Prostate gland (tissue), 2 donors: ENCODE data around the gene NEURL1B.
A peak's percentile ranks its signal among the peaks of the same experiment; 100 is the strongest.

Experiments
- POLR2AphosphoS5 ChIP-seq: sonication (generic); formaldehyde crosslinking; IDR thresholded peaks from one replicate; pipeline ENCODE4 v1.6.1; 2017; ENCODE audit warnings: antibody characterized with exemption
- TF ChIP-seq, protein P1 (sequence below), 4 experiments: fragments of 200-600 bp in 2 of 4; fragments of 450-650 bp in 2 of 4; sonication (generic) in 2 of 4; IDR thresholded peaks; 1 replicate in 3 of 4; 2 replicates in 1 of 4; pipeline ENCODE4 v1.5.1; 2016 to 2019; ENCODE audit warnings: antibody characterized with exemption in 4 of 4, mild to moderate bottlenecking in 2 of 4, moderate library complexity in 2 of 4

- TF ChIP-seq, protein P1, sequence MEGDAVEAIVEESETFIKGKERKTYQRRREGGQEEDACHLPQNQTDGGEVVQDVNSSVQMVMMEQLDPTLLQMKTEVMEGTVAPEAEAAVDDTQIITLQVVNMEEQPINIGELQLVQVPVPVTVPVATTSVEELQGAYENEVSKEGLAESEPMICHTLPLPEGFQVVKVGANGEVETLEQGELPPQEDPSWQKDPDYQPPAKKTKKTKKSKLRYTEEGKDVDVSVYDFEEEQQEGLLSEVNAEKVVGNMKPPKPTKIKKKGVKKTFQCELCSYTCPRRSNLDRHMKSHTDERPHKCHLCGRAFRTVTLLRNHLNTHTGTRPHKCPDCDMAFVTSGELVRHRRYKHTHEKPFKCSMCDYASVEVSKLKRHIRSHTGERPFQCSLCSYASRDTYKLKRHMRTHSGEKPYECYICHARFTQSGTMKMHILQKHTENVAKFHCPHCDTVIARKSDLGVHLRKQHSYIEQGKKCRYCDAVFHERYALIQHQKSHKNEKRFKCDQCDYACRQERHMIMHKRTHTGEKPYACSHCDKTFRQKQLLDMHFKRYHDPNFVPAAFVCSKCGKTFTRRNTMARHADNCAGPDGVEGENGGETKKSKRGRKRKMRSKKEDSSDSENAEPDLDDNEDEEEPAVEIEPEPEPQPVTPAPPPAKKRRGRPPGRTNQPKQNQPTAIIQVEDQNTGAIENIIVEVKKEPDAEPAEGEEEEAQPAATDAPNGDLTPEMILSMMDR (IDR thresholded peaks at IDR 0.05) = no peak
- peak; percentile 83 for TF ChIP-seq POLR2AphosphoS5
Measured at GRCh38 chr5:172659909-172660628, 19.0 kb downstream of the NEURL1B start.
